IPS-NIHi7 (cell line): Measurements from ENCODE around the gene CA12.

Source experiments
- DNase-seq: peaks from one replicate; pipeline ENCODE4 v3.0.0; 2012; ENCODE audit warnings: mixed read lengths; ENCODE audit errors: extremely low spot score

The CA12 gene

GRCh38 chr15:63374686-63375520 is 6.7 kb downstream of the CA12 start:
- DNase-seq, result no peak

- DNase-seq, result no peak
Observed at GRCh38 chr15:63373866-63374548, 7.6 kb downstream of the CA12 start.

GRCh38 chr15:63373330-63373729 is 8.3 kb downstream of the CA12 start:
- no peak for DNase-seq

GRCh38 chr15:63372753-63373152 is 8.9 kb downstream of the CA12 start:
- no peak for DNase-seq

- no peak for DNase-seq
Observed at GRCh38 chr15:63372018-63372705, 9.5 kb downstream of the CA12 start.

GRCh38 chr15:63371297-63371918 is 10.2 kb downstream of the CA12 start:
- DNase-seq, result no peak

GRCh38 chr15:63370764-63371163 is 10.9 kb downstream of the CA12 start:
- DNase-seq, result no peak

- DNase-seq, result no peak
Observed at GRCh38 chr15:63369781-63370180, 11.9 kb downstream of the CA12 start.

- DNase-seq, result no peak
Observed at GRCh38 chr15:63369296-63369695, 12.3 kb downstream of the CA12 start.

GRCh38 chr15:63368503-63368902 is 13.1 kb downstream of the CA12 start:
- DNase-seq, result no peak

GRCh38 chr15:63367900-63368299 is 13.7 kb downstream of the CA12 start:
- no peak for DNase-seq

- no peak for DNase-seq
Observed at GRCh38 chr15:63367390-63367789, 14.3 kb downstream of the CA12 start.

GRCh38 chr15:63366451-63366850 is 15.2 kb downstream of the CA12 start:
- DNase-seq, result no peak

GRCh38 chr15:63365273-63365680 is 16.4 kb downstream of the CA12 start:
- no peak for DNase-seq

- no peak for DNase-seq
Observed at GRCh38 chr15:63364399-63365272, 17.0 kb downstream of the CA12 start.

GRCh38 chr15:63363292-63363691 is 18.4 kb downstream of the CA12 start:
- DNase-seq, result no peak

- DNase-seq, result no peak
Observed at GRCh38 chr15:63362885-63363284, 18.8 kb downstream of the CA12 start.

- no peak for DNase-seq
Observed at GRCh38 chr15:63362196-63362595, 19.4 kb downstream of the CA12 start.

- DNase-seq, result no peak
Observed at GRCh38 chr15:63360170-63360569, 21.5 kb downstream of the CA12 start.

- no peak for DNase-seq
Observed at GRCh38 chr15:63358241-63359029, 23.2 kb downstream of the CA12 start.
